Gastrocnemius medialis (tissue), 4 donors: ENCODE data around the gene SURF6. TPM values are rescaled to one million over a fixed set of nuclear protein-coding genes. Genes with fewer than 3 reads are reported as not detected.
"Not testable (repeated sequence)": the region's sequence is repeated elsewhere in the genome, so short reads cannot be mapped to it uniquely, and the experiment has no call there.

Source experiments
- ATAC-seq, 2 donors: fragments of 150-250 bp; one replicate each; pipeline ENCODE4 v1.9.1; 2016
- DNase-seq, 2 donors: peaks; one replicate each; pipeline ENCODE4 v3.0.0-alpha.2; 2019
- H3K27ac ChIP-seq, 4 donors: fragments of 200-600 bp; sonication (generic); 1 replicate in 1 of 4; 2 replicates in 3 of 4; pipeline ENCODE4 v1.5.1; 2016 to 2018; ENCODE audit warnings: mild to moderate bottlenecking in 2 of 4, moderate library complexity in 1 of 4
- H3K27me3 ChIP-seq, 3 donors: fragments of 200-600 bp; sonication (generic) in 2 of 3; 1 replicate in 1 of 3; 2 replicates in 2 of 3; pipeline versions ENCODE4 v1.5.1 to v1.6.0; 2016 to 2019; ENCODE audit warnings: mild to moderate bottlenecking in 1 of 3, moderate library complexity in 1 of 3
- H3K36me3 ChIP-seq, 2 donors: fragments of 200-600 bp; sonication (generic) in 1 of 2; one replicate each; pipeline ENCODE4 v1.5.1; 2017 to 2018
- H3K4me1 ChIP-seq, 2 donors: fragments of 200-600 bp; sonication (generic) in 1 of 2; one replicate each; pipeline ENCODE4 v1.5.1; 2016 to 2017; ENCODE audit warnings: mild to moderate bottlenecking in 2 of 2
- H3K4me3 ChIP-seq, 4 donors: fragments of 200-600 bp; sonication (generic) in 3 of 4; 1 replicate in 1 of 4; 2 replicates in 3 of 4; pipeline ENCODE4 v1.5.1; 2016 to 2019; ENCODE audit warnings: mild to moderate bottlenecking in 2 of 4
- H3K9me3 ChIP-seq, 3 donors: fragments of 200-600 bp; sonication (generic) in 2 of 3; 1 replicate in 1 of 3; 2 replicates in 2 of 3; pipeline ENCODE4 v1.5.1; 2016 to 2019
- CTCF ChIP-seq, 5 experiments: fragments of 450-650 bp in 3 of 5; fragments of 200-600 bp in 2 of 5; sonication (generic) in 2 of 5; IDR thresholded peaks in 4 of 5; conservative IDR thresholded peaks in 1 of 5; 1 replicate in 4 of 5; 2 replicates in 1 of 5; pipeline ENCODE4 v1.5.1; 2016 to 2019; ENCODE audit warnings: antibody characterized with exemption in 5 of 5, mild to moderate bottlenecking in 3 of 5, moderate library complexity in 3 of 5
- POLR2A ChIP-seq, 2 donors: fragments of 450-650 bp; IDR thresholded peaks; one replicate each; pipeline ENCODE4 v1.6.1; 2017; ENCODE audit warnings: antibody characterized with exemption in 2 of 2, mild to moderate bottlenecking in 2 of 2, moderate library complexity in 2 of 2
- in situ Hi-C, 4 donors: fragments of 200-750 bp; cut with MboI; loops; one replicate each; pipeline versions ENCODE4 v1.15.0 to v1.8.0; 2017; ENCODE audit warnings: low sequenced_read_pairs in 4 of 4
- intact Hi-C: fragments of 100-400 bp; cut with DNase I; formaldehyde crosslinking; loops from one replicate; pipeline ENCODE4 v1.15.1; 2023; ENCODE audit warnings: low total_unique reads
- total RNA-seq, 4 donors: library from RNA; depleted of rRNA; stranded (reverse); fragments of >200 nt; gene quantifications; one replicate each; pipeline versions ENCODE4 v1.1.0 to v1.2.3, GENCODE V29; 2016

SURF6 gene
- total RNA-seq, 4 donors from 2014 or later, result 13.4 to 34.2 (median 28.0) TPM

DNA sequence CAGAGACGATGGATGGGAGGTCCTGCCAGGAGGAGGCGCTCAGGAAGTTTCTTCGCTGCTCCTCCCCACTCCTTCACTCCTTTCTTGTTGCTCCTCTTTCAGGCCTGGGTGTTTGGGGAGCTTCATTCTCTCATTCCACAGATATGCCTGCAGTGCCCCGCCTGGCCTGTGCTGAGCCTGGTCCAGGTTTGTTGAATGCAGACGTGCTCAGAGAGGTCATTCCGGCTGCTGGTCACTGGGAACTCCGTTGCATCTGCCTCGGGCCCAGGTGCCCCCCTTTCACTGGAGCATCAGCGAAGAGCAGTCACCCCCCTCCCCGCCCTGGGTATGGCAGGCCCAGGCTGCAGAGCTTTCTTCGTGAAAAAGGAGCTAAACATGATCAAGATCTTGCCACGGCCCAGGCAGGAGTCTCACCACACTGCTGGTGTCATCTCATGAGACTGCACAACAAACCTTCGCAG, 15.5 kb downstream of the SURF6 start:
- DNase-seq (no peak), ATAC-seq (no peak)
- intact Hi-C loops, result no loop called here
- no peaks in the 10 kb centered on the region for H3K36me3 ChIP-seq
- H3K27ac ChIP-seq, result no peak overlapping the region
- no peak for TF ChIP-seq POLR2A (IDR thresholded peaks at IDR 0.05)
- TF ChIP-seq CTCF (IDR thresholded peaks at IDR 0.05 in 4 of 5, conservative IDR thresholded peaks at IDR 0.05 in 1 of 5), result no peak
- no peak overlapping the region for H3K4me3 ChIP-seq
- no peaks in the 10 kb centered on the region for H3K9me3 ChIP-seq
- H3K4me1 ChIP-seq, result no peaks in the 10 kb centered on the region
- in situ Hi-C loops, result no loop called here
- no peaks in the 10 kb centered on the region for H3K27me3 ChIP-seq

GRCh38 chr9:133317551-133317950, 18.4 kb downstream of the SURF6 start:
- H3K4me1 ChIP-seq, ATAC-seq, in situ Hi-C loops, intact Hi-C loops, H3K36me3 ChIP-seq, H3K27ac ChIP-seq, H3K4me3 ChIP-seq, DNase-seq, H3K27me3 ChIP-seq, H3K9me3 ChIP-seq: not testable (repeated sequence)

GRCh38 chr9:133315997-133316396, 20.0 kb downstream of the SURF6 start:
- H3K27ac ChIP-seq, result no peak overlapping the region
- intact Hi-C loops (no loop called here), in situ Hi-C loops (no loop called here)
- H3K4me1 ChIP-seq, result no peaks in the 10 kb centered on the region
- TF ChIP-seq POLR2A (IDR thresholded peaks at IDR 0.05) (no peak), CTCF (IDR thresholded peaks at IDR 0.05 in 4 of 5, conservative IDR thresholded peaks at IDR 0.05 in 1 of 5) (no peak)
- H3K9me3 ChIP-seq, result no peaks in the 10 kb centered on the region
- no peaks in the 10 kb centered on the region for H3K27me3 ChIP-seq
- H3K4me3 ChIP-seq, result no peak overlapping the region
- no peaks in the 10 kb centered on the region for H3K36me3 ChIP-seq
- ATAC-seq (no peak), DNase-seq (no peak)

DNA sequence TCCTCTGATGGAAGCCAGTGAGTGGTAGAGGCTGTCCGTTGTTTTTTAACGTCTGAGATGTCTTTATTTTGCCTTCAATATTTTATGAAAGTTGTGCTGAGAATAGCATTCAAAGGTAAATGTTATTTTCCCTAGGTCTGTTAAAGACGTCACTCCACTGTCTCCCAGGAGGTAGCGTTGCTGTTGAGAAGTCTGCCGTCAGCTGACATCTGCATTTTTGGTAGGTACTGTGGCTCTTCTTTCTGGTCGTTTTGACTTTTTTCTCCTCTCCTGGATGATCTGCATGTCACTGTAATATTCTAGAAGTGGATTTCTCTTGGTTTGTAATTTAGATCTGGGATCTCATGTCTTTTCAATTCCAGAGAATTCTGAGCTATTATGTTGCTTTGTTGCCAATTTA, 26.4 kb downstream of the SURF6 start:
- Histone ChIP-seq H3K4me1 (no peaks in the 10 kb centered on the region), H3K4me3 (no peak overlapping the region), H3K36me3 (no peaks in the 10 kb centered on the region), H3K27ac (no peak overlapping the region), H3K9me3 (no peaks in the 10 kb centered on the region), H3K27me3 (peaks cover 3 to 14% (median 7%) of the 10 kb centered on the region in 3 donors)
- no peak for DNase-seq
- intact Hi-C loops (no loop called here), in situ Hi-C loops (no loop called here)
- no peak for ATAC-seq
- TF ChIP-seq CTCF (IDR thresholded peaks at IDR 0.05 in 4 of 5, conservative IDR thresholded peaks at IDR 0.05 in 1 of 5), result no peak
- no peak for TF ChIP-seq POLR2A (IDR thresholded peaks at IDR 0.05)

GRCh38 chr9:133307301-133307700, 28.7 kb downstream of the SURF6 start:
- DNase-seq (no peak), ATAC-seq (no peak)
- no peaks in the 10 kb centered on the region for H3K9me3 ChIP-seq
- no peak overlapping the region for H3K27ac ChIP-seq
- H3K36me3 ChIP-seq, result no peaks in the 10 kb centered on the region
- H3K27me3 ChIP-seq, result peaks cover 8 to 24% (median 9%) of the 10 kb centered on the region in 3 donors
- TF ChIP-seq POLR2A (IDR thresholded peaks at IDR 0.05), result no peak
- TF ChIP-seq CTCF (IDR thresholded peaks at IDR 0.05 in 4 of 5, conservative IDR thresholded peaks at IDR 0.05 in 1 of 5), result no peak
- in situ Hi-C loops, result no loop called here
- no peak overlapping the region for H3K4me3 ChIP-seq
- H3K4me1 ChIP-seq, result no peaks in the 10 kb centered on the region
- intact Hi-C loops, result no loop called here
